SU-DHL-6 (cell line): Measurements from ENCODE around the gene MYH4.

Experiments used
- EZH2phosphoT487 ChIP-seq: fragments of 200-600 bp; sonication (generic), shearing (Covaris generic); conservative IDR thresholded peaks from 2 replicates; pipeline ENCODE4 v1.6.1; 2018; ENCODE audit warnings: mild to moderate bottlenecking, antibody characterized with exemption, low read length, moderate library complexity, mixed read lengths
- TF ChIP-seq, protein P1 (sequence below): fragments of 200-600 bp; sonication (generic); IDR thresholded peaks from one replicate; pipeline ENCODE4 v1.5.1; 2017; ENCODE audit warnings: antibody characterized with exemption, mild to moderate bottlenecking, low read length, moderate library complexity; ENCODE audit not compliant: insufficient read depth, poor library complexity, severe bottlenecking

DNA sequence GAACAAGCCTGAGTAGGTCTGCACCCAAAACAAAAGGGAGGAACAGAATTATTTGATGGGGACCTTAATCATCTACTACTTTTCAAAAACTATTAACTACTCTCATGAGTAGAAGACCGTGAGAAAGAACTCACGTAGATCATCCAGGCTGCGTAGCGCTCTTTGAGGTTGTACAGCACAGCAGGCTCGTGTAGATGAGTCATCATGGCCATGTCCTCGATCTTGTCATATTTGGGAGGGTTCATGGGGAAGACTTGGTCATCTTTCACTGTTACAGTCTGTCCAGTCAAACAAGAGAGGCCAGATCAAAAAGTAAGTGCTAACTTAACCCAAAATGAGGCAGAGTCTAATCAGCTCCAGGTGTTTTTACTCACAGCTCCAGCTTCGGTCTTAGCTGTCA is 46.7 kb upstream of the MYH4 start:
- TF ChIP-seq, protein P1, sequence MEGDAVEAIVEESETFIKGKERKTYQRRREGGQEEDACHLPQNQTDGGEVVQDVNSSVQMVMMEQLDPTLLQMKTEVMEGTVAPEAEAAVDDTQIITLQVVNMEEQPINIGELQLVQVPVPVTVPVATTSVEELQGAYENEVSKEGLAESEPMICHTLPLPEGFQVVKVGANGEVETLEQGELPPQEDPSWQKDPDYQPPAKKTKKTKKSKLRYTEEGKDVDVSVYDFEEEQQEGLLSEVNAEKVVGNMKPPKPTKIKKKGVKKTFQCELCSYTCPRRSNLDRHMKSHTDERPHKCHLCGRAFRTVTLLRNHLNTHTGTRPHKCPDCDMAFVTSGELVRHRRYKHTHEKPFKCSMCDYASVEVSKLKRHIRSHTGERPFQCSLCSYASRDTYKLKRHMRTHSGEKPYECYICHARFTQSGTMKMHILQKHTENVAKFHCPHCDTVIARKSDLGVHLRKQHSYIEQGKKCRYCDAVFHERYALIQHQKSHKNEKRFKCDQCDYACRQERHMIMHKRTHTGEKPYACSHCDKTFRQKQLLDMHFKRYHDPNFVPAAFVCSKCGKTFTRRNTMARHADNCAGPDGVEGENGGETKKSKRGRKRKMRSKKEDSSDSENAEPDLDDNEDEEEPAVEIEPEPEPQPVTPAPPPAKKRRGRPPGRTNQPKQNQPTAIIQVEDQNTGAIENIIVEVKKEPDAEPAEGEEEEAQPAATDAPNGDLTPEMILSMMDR: no peak
- no peak for TF ChIP-seq EZH2phosphoT487
